HepG2 (cell line): ENCODE measurements around the gene NUDT3. TPM values are rescaled to one million over a fixed set of nuclear protein-coding genes. Genes with fewer than 3 reads are reported as not detected.
A peak's percentile ranks its signal among the peaks of the same experiment; 100 is the strongest.

Source experiments
- ATAC-seq: fragments of 200-7000 bp; cut with Tn5 transposase; 3 replicates; pipeline ENCODE4 v1.9.1; 2020; ENCODE audit warnings: mild to moderate bottlenecking, moderate library complexity
- BruUV-seq: library from RNA; stranded (reverse); fragments of 400-500 nt; replicated peaks from 2 replicates; lab custom pipeline; 2021; lab: Mats Ljungman, UMichigan
- CTCF ChIA-PET: fragments of 300-600 bp; formaldehyde crosslinking; extraction: SDS; loops from one replicate; lab custom pipeline; 2021; ENCODE audit warnings: low total read pairs, inconsistent platforms, low intra/inter-chr PET ratio; lab: Yijun Ruan, JAX
- POLR2A ChIA-PET: fragments of 350-600 bp; sonication (Branson Sonifier 250); formaldehyde crosslinking; loops from one replicate; lab custom pipeline; 2020; ENCODE audit warnings: antibody characterized with exemption, inconsistent platforms; lab: Yijun Ruan, JAX
- DNase-seq: peaks from one replicate; pipeline ENCODE4 v3.0.0-alpha.2; 2015; ENCODE audit warnings: low spot score
- FAIRE-seq: peaks from 3 replicates; lab custom pipeline; 2011; peaks lifted over from hg19 to GRCh38; lab: Jason Lieb, UNC
- H2AFZ ChIP-seq: one replicate; pipeline ENCODE4 v1.6.1; 2011; ENCODE audit warnings: low read length, inconsistent platforms
- H3K27ac ChIP-seq: fragments of 300-600 bp; 3 replicates; pipeline ENCODE4 v1.8.0; 2011; ENCODE audit warnings: mixed run types, mild to moderate bottlenecking, mixed read lengths, low read length, inconsistent platforms; ENCODE audit not compliant: insufficient read depth; ENCODE audit errors: extremely low read length
- H3K27me3 ChIP-seq, 2 experiments: fragments of 200-600 bp in 1 of 2; 2 replicates in 1 of 2; 3 replicates in 1 of 2; pipeline versions ENCODE4 v1.6.0 to v1.8.0; 2011; ENCODE audit warnings: low read length in 2 of 2, mild to moderate bottlenecking in 2 of 2, moderate library complexity in 2 of 2, inconsistent platforms in 1 of 2; ENCODE audit not compliant: insufficient read depth in 2 of 2, control insufficient read depth in 1 of 2
- H3K36me3 ChIP-seq, 2 experiments: fragments of 200-600 bp in 1 of 2; replicated peaks in 1 of 2; 2 replicates in 1 of 2; 3 replicates in 1 of 2; pipeline versions ENCODE4 v1.5.1 to v1.8.0; 2011; ENCODE audit warnings: low read length in 2 of 2, inconsistent platforms in 1 of 2; ENCODE audit not compliant: insufficient read depth in 2 of 2, control insufficient read depth in 1 of 2
- H3K4me1 ChIP-seq: 2 replicates; pipeline ENCODE4 v1.5.1; 2012; ENCODE audit warnings: low read length, inconsistent platforms; ENCODE audit not compliant: insufficient read depth
- H3K4me2 ChIP-seq: 2 replicates; pipeline ENCODE4 v1.6.0; 2011; ENCODE audit warnings: low read depth, low read length, inconsistent platforms
- H3K4me3 ChIP-seq, 3 experiments: fragments of 200-600 bp in 1 of 3; sonication (generic), shearing (Covaris generic) in 1 of 3; replicated peaks in 1 of 3; 2 replicates each; pipeline ENCODE4 v1.5.1; 2011 to 2016; ENCODE audit warnings: low read length in 3 of 3, inconsistent platforms in 2 of 3, low read depth in 2 of 3, mild to moderate bottlenecking in 2 of 3, control low read depth in 1 of 3, mixed read lengths in 1 of 3; ENCODE audit not compliant: insufficient read depth in 1 of 3
- H3K79me2 ChIP-seq: one replicate; pipeline ENCODE4 v1.6.1; 2011; ENCODE audit warnings: low read length, inconsistent platforms; ENCODE audit not compliant: insufficient read depth
- H3K9ac ChIP-seq: 2 replicates; pipeline ENCODE4 v1.6.0; 2011; ENCODE audit warnings: mild to moderate bottlenecking, low read depth, low read length, inconsistent platforms; ENCODE audit not compliant: insufficient read depth
- H3K9me3 ChIP-seq: 2 replicates; pipeline ENCODE4 v1.5.1; 2012; ENCODE audit warnings: mild to moderate bottlenecking, low read length
- H4K20me1 ChIP-seq: 2 replicates; pipeline ENCODE4 v1.6.0; 2011; ENCODE audit warnings: inconsistent platforms, mild to moderate bottlenecking, low read length, moderate library complexity; ENCODE audit not compliant: insufficient read depth
- HNRNPLL ChIP-seq: fragments of 200-400 bp; formaldehyde crosslinking; IDR thresholded peaks from 2 replicates; pipeline ENCODE4 v1.6.1; 2017; ENCODE audit warnings: mild to moderate bottlenecking, low read depth, low read length; ENCODE audit not compliant: poor library complexity, severe bottlenecking
- NFE2L1 ChIP-seq: sonication (generic); formaldehyde crosslinking; IDR thresholded peaks from 2 replicates; pipeline ENCODE4 v1.4.0; 2020; ENCODE audit warnings: missing genetic modification reagents, mild to moderate bottlenecking, borderline replicate concordance
- NFYC ChIP-seq: IDR thresholded peaks from 2 replicates; pipeline ENCODE4 v1.6.1; 2016; ENCODE audit warnings: missing genetic modification reagents, missing compliant biosample characterization
- POGZ ChIP-seq: sonication (generic); formaldehyde crosslinking; IDR thresholded peaks from 2 replicates; pipeline ENCODE4 v1.4.0; 2020; ENCODE audit warnings: mild to moderate bottlenecking, missing genetic modification reagents
- RBAK ChIP-seq: sonication (generic); formaldehyde crosslinking; IDR thresholded peaks from 2 replicates; pipeline ENCODE4 v1.5.1; 2020; ENCODE audit warnings: mild to moderate bottlenecking, missing genetic modification reagents
- RBM22 ChIP-seq: fragments of 200-400 bp; formaldehyde crosslinking; optimal IDR thresholded peaks from 2 replicates; pipeline ENCODE3; 2017; ENCODE audit warnings: mild to moderate bottlenecking, low read length, moderate library complexity
- RNF2 ChIP-seq: fragments of 450-650 bp; conservative IDR thresholded peaks from 2 replicates; pipeline ENCODE4 v1.6.1; 2016; ENCODE audit warnings: low read depth
- SP1 ChIP-seq, 2 experiments: fragments of 450-650 bp in 1 of 2; sonication (generic) in 1 of 2; formaldehyde crosslinking in 1 of 2; IDR thresholded peaks; 2 replicates each; pipeline versions ENCODE4 v1.4.0 to v1.6.1; 2016 to 2020; ENCODE audit warnings: missing genetic modification reagents in 1 of 2
- ZBTB7B ChIP-seq: sonication (generic); formaldehyde crosslinking; IDR thresholded peaks from 2 replicates; pipeline ENCODE4 v1.4.0; 2020; ENCODE audit warnings: missing genetic modification reagents
- ZKSCAN1 ChIP-seq: fragments of 150-350 bp; IDR thresholded peaks from 2 replicates; pipeline ENCODE4 v1.6.1; 2014; ENCODE audit warnings: low read length
- ZKSCAN8 ChIP-seq: IDR thresholded peaks from 2 replicates; pipeline ENCODE4 v1.6.1; 2016; ENCODE audit warnings: borderline replicate concordance, missing genetic modification reagents, missing compliant biosample characterization
- ZMYM4 ChIP-seq: sonication (generic); formaldehyde crosslinking; IDR thresholded peaks from 2 replicates; pipeline ENCODE4 v1.8.1; 2023; ENCODE audit warnings: mild to moderate bottlenecking, missing genetic modification reagents
- ZNF326 ChIP-seq: sonication (generic); formaldehyde crosslinking; IDR thresholded peaks from 2 replicates; pipeline ENCODE4 v1.4.0; 2020; ENCODE audit warnings: missing genetic modification reagents, borderline replicate concordance
- ZNF33A ChIP-seq: sonication (generic); formaldehyde crosslinking; IDR thresholded peaks from 2 replicates; pipeline ENCODE4 v1.5.1; 2020; ENCODE audit warnings: missing genetic modification reagents, mild to moderate bottlenecking, moderate library complexity, borderline replicate concordance
- ZNF660 ChIP-seq: sonication (generic); formaldehyde crosslinking; IDR thresholded peaks from 2 replicates; pipeline ENCODE4 v1.5.1; 2020; ENCODE audit warnings: mild to moderate bottlenecking, low read depth, missing genetic modification reagents, borderline replicate concordance
- ZNF768 ChIP-seq: sonication (generic); formaldehyde crosslinking; IDR thresholded peaks from 2 replicates; pipeline ENCODE4 v1.4.0; 2020; ENCODE audit warnings: missing genetic modification reagents
- ZNF850 ChIP-seq: sonication (generic); formaldehyde crosslinking; conservative IDR thresholded peaks from 2 replicates; pipeline ENCODE4 v1.9.0; 2021; ENCODE audit warnings: mild to moderate bottlenecking, missing genetic modification reagents
- WGBS: methylation state at CpG from one replicate; pipeline ENCODE4 v1.1.6; 2017; ENCODE audit warnings: low lambda C conversion rate; 5-methylcytosine and 5-hydroxymethylcytosine counted together
- in situ Hi-C: cut with HindIII; loops from 2 replicates; pipeline ENCODE4 v1.10.0; 2017; ENCODE audit warnings: low pct_unique_long_range_greater_than_20kb; ENCODE audit not compliant: extremely low pct_ligation_motif_present
- intact Hi-C: fragments of 100-400 bp; cut with micrococcal nuclease; formaldehyde crosslinking; loops from one replicate; pipeline ENCODE4 v1.10.0; 2022; ENCODE audit not compliant: unreplicated experiment
- polyA plus RNA-seq, 8 experiments: library from polyadenylated mRNA; depleted of rRNA in 3 of 8; stranded (reverse) in 7 of 8; unstranded in 1 of 8; fragments of >200 nt; fragmentation: Illumina TruSeq in 4 of 8; extraction: Trizol in 4 of 8; gene quantifications; 2 replicates each; pipeline versions ENCODE4 v1.2.1 to v1.2.3, GENCODE V29; 2011 to 2016; ENCODE audit warnings: low read depth in 4 of 8, missing spikeins in 1 of 8, mixed read lengths in 1 of 8; ENCODE audit not compliant: insufficient read depth in 1 of 8
- total RNA-seq, 5 experiments: library from RNA; depleted of rRNA; stranded (reverse); fragments of >200 nt; fragmentation: Illumina TruSeq; extraction: Trizol; gene quantifications; 2 replicates each; pipeline ENCODE4 v1.2.3, GENCODE V29; 2016; ENCODE audit warnings: low read depth in 1 of 5
- TF ChIP-seq, protein P1 (sequence below): sonication (generic); IDR thresholded peaks from 2 replicates; pipeline ENCODE4 v1.6.1; 2016; ENCODE audit warnings: low read depth, borderline replicate concordance

NUDT3 gene
- total and polyA plus RNA-seq, 2 of the 13 experiments (the other 11 are each of a cell fraction or from before 2014, with no cell fraction given): 20.2 to 20.6 TPM

DNA sequence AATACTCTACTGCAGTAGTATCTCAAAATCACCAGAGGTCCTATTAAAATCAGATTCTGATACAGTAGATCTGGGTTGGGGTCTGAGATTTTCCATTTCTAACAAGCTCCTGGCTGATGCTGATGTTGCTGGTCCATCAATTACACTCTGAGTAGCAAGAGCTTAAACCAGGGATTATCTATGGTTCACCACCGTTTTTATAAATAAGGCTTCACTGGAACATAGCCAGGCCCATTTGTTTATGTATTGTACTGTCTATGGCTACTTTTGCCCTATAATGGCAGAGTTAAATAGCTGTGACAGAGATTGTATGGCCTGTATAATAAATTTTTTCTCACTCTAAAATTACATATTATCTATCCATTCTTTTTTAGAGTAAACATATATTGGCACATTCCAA lies 53.0 kb downstream of the NUDT3 start:
- no peak overlapping the region for H3K4me2 ChIP-seq
- ATAC-seq: no peak
- no peak for FAIRE-seq
- TF ChIP-seq ZBTB7B (CRISPR knock-in tag): no peak
- peak; percentile 1 for TF ChIP-seq RBM22
- intact Hi-C loops (no loop called here), in situ Hi-C loops (no loop called here)
- BruUV-seq: no TSS peak
- no peaks in the 10 kb centered on the region; the same call in 1 of the 2 replicates for H4K20me1 ChIP-seq
- no peaks in the 10 kb centered on the region for H3K27me3 ChIP-seq
- H3K9ac ChIP-seq: no peak overlapping the region
- H2AFZ ChIP-seq: no peak overlapping the region
- H3K9me3 ChIP-seq: no peaks in the 10 kb centered on the region
- no peak overlapping the region for H3K4me3 ChIP-seq
- H3K79me2 ChIP-seq: peaks cover 24% of the 10 kb centered on the region
- CTCF ChIA-PET: no interaction called here
- WGBS: 100% methylated on average over 1 of the region's 1 CpG
- no peaks in the 10 kb centered on the region for H3K4me1 ChIP-seq
- no peak overlapping the region for H3K27ac ChIP-seq
- no peak for DNase-seq
- H3K36me3 ChIP-seq: peaks cover 4 to 27% of the 10 kb centered on the region in 2 experiments
- POLR2A ChIA-PET: no interaction called here

DNA sequence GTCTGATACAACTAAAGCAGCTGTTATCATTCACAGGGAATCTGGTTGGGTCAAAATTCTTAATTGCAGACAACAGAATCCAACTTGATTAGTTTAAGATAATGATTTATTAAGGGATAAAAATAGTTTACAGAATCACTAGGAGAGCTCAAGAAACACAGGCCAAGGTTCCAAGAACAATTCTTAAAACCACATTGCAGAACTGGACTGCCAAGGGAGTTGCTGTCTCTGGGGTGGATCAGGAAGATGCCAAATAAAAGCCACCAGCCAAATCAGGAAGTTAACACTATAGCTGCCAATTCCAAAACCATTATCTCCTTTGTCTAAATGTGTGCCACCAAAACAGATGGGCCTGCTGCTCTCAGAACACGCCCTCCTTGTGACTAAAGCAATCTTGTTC lies 53.7 kb downstream of the NUDT3 start:
- Histone ChIP-seq H3K27me3 (no peaks in the 10 kb centered on the region), H3K79me2 (peaks cover 20% of the 10 kb centered on the region), H3K9ac (no peak overlapping the region), H3K4me3 (no peak overlapping the region), H3K4me1 (no peaks in the 10 kb centered on the region), H3K36me3 (peaks cover 4 to 33% of the 10 kb centered on the region in 2 experiments), H2AFZ (no peak overlapping the region), H3K9me3 (no peaks in the 10 kb centered on the region), H3K4me2 (no peak overlapping the region), H4K20me1 (no peaks in the 10 kb centered on the region; the same call in 1 of the 2 replicates), H3K27ac (no peak overlapping the region)
- in situ Hi-C loops: no loop called here
- CTCF ChIA-PET: no interaction called here
- BruUV-seq: no TSS peak
- FAIRE-seq (no peak), DNase-seq (no peak), ATAC-seq (no peak)
- POLR2A ChIA-PET: no interaction called here
- intact Hi-C loops: no loop called here
- WGBS: 88% methylated on average over 1 of the region's 1 CpG
- TF ChIP-seq ZNF768 (CRISPR knock-in tag) (no peak), NFYC (CRISPR knock-in tag) (no peak), SP1 (IDR thresholded peaks at IDR 0.05) (no peak), SP1 (CRISPR knock-in tag; IDR thresholded peaks at IDR 0.05) (no peak), ZNF660 (no peak), HNRNPLL (no peak), ZNF326 (CRISPR knock-in tag) (no peak), NFE2L1 (CRISPR knock-in tag) (no peak), ZMYM4 (CRISPR knock-in tag) (no peak), ZKSCAN1 (no peak), POGZ (CRISPR knock-in tag) (no peak), RNF2 (no peak), ZNF850 (CRISPR knock-in tag) (no peak), ZNF33A (no peak), RBAK (CRISPR knock-in tag) (no peak), ZKSCAN8 (CRISPR knock-in tag) (no peak)
- TF ChIP-seq, protein P1, sequence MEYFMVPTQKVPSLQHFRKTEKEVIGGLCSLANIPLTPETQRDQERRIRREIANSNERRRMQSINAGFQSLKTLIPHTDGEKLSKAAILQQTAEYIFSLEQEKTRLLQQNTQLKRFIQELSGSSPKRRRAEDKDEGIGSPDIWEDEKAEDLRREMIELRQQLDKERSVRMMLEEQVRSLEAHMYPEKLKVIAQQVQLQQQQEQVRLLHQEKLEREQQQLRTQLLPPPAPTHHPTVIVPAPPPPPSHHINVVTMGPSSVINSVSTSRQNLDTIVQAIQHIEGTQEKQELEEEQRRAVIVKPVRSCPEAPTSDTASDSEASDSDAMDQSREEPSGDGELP: no peak
